ENCODE measurements around the gene LAYN.

- TF ChIP-seq POLR2A (IDR thresholded peaks at IDR 0.05) (no peak), CTCF (IDR thresholded peaks at IDR 0.05) (no peak)
Observed at GRCh38 chr11:111550258-111550657, 9.7 kb downstream of the LAYN start.
